IMR-90 (cell line): ENCODE measurements around the gene EGFR.

Experiments used
- CTCF ChIP-seq: conservative IDR thresholded peaks from 2 replicates; pipeline ENCODE4 v1.5.1; 2012; ENCODE audit warnings: mild to moderate bottlenecking, low read depth, low read length, improper control_type of control experiment
- POLR2A ChIP-seq: IDR thresholded peaks from 2 replicates; pipeline ENCODE4 v1.6.1; 2012; ENCODE audit warnings: mild to moderate bottlenecking, low read depth, low read length

GRCh38 chr7:55258631-55259030 lies 239.8 kb downstream of the EGFR start:
- no peak for TF ChIP-seq CTCF
- TF ChIP-seq POLR2A, result no peak
